Measurements from ENCODE around the gene DHRS3.
"Not testable (repeated sequence)": the region's sequence is repeated elsewhere in the genome, so short reads cannot be mapped to it uniquely, and the experiment has no call there.

DHRS3 gene, protein sequence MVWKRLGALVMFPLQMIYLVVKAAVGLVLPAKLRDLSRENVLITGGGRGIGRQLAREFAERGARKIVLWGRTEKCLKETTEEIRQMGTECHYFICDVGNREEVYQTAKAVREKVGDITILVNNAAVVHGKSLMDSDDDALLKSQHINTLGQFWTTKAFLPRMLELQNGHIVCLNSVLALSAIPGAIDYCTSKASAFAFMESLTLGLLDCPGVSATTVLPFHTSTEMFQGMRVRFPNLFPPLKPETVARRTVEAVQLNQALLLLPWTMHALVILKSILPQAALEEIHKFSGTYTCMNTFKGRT

DNA sequence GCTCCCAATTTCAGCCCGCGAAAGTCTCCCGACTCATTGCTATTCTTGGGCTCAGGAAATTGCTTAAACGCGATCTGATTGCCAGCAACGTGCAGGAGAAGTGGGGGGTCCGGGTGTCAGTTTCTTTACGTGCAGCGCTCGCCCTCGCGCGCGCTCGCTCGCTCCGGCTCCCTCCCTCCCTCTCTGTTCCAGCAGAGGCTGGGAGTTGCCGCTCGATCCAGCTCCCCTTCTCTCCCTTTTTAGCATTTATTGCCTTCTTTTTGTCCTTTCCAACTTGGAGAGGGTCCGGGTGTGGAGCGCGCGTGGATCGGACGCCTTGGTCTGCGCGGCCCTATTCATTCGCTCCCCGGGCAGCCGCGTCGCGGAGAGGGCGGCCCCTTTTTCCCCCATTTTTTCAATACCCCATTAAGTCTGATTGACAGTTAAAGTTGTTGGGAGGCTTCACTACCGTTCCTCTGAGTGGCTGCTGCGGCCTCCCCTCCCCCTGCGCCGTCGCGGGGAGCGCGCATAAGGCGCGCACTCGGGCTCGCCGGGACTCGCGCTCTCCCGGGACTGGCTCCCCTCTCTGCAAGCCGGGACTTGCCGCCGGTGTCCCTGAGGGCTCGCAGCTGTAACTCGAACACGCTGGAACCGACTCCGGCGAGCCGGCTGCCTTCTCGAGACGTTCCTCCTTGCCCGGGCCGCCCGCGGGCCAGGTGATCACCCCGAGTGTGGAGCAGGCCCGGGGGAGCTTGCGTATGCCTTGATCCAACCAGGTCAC is at the start of gene DHRS3:
DHRS3 (minus strand) TSS at position 310 of the 760 bp plus-strand sequence. CDS start 862 bp downstream, outside the sequence.
- peak; percentile 90 for DNase-seq

DNA sequence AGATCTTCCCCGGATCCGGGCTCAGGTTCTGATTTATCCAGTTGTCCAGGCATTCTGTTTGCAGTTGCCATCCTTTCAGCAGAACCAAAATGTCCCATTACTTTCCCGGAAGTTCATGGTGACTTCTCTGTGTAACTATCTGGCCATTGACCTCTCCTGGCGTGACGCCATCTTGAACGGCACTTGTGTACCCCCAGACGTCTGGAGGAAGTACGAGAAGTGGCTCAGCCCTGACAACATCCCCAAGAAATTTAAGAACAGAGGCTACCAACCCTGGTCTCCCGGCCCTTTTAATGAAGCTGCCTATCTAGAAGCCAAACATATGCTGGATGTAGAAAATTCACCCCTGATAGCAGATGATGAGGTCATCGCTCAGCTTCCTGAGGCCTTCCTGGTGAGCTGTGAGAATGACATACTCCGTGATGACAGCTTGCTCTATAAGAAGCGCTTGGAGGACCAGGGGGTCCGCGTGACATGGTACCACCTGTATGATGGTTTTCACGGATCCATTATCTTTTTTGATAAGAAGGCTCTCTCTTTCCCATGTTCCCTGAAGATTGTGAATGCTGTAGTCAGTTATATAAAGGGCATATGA is 48.2 kb upstream of the DHRS3 start:
- DNase-seq = no peak

DNA sequence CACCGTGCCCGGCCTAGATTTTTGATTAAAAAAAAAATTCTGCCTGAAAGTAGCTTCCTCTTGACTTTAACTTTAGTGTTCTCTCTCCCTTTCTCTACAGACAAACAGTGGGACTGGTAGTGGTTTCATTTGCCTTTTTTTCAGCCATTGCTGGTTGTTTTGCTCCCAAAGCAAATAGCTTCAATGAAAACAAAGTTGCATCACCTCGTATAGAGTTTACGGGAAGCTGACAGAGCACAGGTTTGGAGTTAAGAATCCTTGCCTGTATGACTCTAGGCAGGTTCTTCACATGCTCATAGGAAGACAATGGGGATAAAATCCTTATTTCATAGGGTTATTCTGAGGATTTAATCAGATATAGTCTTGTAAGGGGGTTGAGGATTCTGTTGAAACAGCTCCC is 47.5 kb upstream of the DHRS3 start:
- DNase-seq = no peak

DNA sequence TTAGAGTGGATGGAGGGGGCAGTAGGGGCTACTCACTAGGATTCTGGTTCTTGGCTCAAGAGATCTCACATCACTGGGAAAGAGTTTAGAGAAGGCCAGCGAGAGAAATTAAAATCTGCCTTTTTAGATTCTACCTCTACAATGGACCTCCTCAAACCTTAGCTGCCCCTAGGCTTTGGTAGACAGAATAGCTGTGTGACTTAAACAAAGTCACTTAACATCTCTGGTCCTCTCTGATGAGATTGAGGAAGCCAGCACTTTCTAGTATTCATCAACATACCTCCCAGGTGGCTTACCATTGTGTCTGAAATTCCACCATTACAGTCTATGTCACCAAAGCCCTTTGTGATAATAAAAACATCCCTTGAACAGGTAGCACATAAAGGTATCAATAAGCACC is 44.5 kb upstream of the DHRS3 start:
- DNase-seq = no peak

DNA sequence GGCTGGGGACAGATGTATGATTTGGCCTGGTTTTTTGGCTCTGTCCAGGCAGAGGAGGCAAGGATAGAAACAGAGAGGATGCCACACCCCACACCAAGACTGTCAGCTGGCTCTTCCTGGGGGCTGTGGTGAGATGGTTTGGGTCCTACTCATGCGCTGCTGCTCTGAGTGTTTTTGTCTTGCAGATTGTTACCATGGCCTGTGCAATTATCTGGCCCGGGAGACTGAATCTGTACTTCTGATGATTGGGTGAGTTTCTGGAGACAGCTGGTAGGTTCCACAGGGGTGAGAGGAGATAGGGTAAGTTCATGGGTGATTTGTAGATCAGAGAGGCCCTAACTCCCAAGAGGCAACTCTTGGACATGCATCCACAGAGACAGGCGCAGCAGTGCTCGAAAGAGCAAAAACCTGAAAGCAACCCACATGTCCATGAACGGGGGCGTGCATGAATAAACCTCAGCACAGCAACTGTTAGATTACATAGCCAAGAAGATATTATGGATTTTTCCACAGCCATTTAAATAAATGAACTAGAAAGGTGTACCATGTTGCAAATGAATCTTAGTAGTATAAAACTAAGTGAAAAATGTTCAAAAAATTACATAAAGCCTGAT is 43.7 kb upstream of the DHRS3 start:
- DNase-seq = no peak

DNA sequence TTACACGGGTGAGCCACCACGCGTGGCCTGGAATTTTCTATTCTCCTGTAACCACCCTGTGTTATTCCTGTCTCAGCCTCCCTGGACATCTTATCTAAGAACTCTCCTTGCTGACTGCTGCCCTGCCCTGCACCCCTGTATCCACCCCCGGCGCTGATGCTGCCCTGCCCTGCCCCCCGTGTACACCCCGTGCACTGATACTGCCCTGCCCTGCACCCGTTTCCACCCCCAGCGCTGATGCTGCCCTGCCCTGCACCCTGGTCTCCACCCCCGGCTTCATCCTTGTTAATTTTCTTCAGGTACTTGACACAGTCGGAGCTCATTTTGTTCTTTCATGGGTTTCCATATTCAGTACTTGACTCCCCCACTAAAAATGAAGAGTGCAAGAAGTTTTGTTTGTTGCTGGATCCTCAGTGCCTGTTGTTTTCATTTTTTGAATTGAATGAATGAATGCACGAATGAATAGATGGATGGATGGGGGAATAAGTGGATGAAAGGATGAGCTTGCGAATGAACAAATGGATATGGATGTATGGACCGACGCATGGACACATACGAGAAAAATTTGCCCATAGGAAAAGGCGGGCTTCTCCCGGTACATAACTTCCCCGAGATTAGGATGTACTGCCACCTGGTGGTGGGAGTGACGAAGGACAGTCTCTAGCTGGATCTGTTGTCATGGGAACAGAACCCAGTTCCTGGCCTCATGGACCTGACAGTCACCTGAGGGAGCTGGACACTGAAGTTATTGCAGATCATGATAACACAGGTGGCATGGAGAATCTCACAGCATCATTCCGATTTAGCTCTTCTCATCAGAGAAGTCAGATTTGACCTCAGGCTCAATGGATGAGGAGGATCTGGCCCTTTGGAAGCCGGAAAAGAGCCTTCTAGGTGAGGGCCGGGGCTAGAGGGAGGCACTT is 40.8 kb upstream of the DHRS3 start:
- DNase-seq = peak; percentile 82

DNA sequence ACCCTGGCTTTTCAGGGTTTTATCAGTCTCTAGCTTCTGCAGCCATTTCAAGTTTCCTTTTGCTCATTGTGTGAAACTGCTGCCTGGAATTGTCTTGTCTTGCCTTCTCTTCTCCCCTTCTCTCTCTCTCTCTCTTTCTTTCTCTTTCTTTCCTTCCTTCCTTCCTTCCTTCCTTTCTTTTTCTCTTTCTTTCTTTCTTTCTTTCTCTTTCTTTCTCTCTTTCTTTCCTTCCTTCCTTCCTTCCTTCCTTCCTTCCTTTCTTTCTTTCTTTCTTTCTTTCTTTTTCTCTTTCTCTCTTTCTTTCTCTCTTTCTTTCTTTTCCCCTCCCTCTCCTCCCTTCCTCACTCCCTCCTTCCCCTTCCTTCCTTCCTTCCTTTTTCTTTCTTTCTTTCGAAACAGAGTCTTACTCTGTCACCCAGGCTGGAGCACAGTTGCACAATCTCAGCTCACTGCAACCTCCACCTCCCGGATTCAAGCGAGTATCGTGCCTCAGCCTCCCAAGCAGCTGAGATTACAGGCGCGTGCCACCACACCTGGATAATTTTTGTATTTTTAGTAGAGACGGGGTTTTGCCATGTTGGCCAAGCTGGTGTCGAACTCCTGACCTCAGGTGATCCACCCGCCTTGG is 40.0 kb upstream of the DHRS3 start:
- DNase-seq = not testable (repeated sequence)

DNA sequence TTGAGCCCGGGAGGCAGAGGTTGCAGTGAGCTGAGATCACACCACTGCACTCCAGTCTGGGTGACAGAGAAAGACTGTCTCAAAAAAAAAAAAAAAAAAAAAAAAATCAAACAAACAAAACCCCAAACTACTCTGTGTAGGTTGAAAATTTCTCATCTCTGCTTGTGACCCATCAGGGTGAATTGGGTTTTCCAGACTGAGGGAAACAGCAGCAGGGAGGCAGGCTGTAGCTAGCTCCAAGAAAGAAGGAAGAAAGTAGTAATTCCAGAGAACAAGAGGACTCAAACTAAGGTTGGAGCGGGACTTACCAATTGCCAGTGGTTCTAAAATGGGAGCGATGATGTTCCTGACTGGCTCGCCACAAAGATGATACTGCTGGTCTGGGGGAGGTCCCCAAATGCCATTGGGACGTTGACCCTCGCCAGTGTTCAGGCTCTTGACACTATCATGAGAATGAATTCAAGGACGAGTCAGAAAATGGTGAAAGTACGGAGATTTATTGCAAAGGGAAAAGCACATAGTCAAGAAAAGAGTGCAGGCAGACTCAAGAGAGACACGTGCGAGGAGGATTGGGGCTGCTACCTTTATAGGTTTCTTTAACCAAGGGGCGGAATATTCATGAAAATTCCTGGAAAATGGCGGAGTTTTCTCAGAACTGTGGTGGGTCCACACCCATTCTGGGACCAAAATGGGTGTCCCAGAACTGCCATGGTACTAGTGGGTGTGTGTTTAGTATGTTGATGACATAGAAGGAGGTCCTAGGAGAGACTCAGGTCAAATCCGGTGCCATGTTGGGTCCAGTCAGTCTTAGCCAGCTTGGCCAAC is 39.3 kb upstream of the DHRS3 start:
- DNase-seq = no peak

DNA sequence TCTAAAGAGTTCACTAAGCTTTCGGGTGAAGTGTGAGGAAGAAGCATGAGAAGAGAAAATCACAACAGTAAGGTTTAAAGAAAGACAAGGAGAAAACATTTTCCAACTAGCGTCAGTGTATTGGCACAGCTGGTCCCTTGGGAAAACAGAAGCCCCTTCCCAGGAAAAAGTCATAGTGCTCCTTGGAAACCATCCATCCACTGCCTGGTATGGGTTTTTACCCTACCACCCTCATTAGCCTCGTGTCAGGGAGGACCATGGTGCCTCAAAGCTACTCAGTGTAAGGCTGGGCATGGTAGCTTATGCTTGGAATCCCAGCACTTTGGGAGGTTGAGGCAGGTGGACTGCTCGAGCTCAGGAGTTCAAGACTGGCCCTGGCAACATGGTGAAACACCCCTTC is 38.6 kb upstream of the DHRS3 start:
- no peak for DNase-seq

DNA sequence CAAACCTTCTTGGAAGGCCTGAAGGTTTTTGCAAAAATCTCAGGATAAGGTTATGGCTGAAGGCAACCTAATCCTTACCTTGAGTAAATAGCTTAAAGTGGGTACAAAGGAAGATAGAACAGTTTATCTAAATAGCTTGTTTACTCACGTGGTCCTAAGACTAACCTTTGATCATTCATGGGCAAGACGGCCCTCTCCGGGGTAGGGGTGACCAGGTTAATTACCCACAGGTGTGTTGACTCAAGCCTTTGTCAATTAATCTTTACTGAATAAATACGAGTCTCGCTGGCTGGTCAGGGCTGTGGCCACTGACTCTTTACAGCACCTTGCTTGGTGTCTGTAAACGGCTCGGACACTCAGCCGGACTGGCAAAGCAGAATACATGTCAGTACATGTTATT is 36.6 kb upstream of the DHRS3 start:
- no peak for DNase-seq

DNA sequence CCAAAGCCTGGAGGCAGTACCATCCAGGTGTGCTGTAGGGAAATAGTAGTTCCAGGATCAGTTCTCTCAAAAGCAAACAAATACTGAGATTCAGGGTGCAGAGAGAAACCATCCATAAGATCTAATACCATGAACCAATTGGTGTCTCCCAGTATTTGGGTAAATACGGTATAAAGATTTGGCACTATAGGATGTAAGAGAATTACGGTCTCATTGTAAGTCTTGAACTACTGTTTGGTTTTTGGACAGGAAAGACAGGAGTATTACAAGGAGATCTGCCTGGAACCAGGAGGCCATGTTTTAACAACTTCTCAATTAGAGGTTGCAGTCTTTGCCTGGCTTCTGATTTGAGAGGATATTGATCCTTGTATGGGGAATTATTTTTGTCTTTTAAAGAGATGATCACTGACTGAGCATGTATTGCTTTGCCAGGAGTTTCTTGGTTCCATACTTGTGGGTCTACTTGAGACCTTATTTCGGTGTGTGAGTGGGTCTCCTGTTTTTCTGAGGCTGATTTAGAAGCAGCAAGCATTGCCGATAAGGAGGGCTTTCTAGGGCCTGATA is 36.1 kb upstream of the DHRS3 start:
- no peak for DNase-seq

DNA sequence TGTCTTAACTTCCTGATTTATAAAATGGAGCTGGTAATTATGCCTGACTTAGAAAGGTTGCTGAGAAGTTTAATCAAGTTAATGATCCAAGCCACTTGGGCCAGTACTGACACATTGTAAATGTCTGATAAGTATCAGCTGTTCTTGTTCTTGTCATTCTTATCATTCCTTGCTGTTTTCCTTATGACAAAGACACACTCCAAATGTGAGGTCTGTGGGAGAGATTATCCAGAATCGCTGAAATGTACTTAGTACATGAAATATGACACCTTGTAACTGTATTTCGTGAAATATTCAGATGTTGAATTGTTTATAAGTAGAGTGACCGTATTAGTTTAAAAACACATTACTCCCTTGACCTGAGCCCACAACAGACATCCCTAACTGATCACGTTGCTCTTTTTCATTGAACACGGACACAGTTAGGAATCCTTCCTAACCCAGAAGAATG is 32.0 kb upstream of the DHRS3 start:
- DNase-seq = no peak

DNA sequence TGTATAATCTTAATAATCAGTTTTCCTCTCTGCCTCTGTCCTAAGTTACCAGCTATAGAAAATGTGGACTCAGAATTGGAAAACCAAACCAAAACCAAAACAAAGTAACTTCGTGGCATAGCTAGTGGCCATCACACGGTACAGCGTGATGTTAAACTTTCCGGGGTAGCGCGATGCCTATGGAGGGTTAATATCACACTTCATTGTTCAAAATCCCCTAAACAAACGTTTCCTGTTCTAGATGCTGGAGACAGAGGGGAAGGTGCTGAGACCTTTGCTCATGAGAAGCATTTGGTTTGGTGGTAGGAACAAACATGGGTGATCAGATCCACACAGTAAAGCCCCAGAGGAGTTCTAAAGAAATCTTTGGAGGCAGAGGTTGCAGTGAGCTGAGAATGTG is 30.7 kb upstream of the DHRS3 start:
- DNase-seq = no peak

DNA sequence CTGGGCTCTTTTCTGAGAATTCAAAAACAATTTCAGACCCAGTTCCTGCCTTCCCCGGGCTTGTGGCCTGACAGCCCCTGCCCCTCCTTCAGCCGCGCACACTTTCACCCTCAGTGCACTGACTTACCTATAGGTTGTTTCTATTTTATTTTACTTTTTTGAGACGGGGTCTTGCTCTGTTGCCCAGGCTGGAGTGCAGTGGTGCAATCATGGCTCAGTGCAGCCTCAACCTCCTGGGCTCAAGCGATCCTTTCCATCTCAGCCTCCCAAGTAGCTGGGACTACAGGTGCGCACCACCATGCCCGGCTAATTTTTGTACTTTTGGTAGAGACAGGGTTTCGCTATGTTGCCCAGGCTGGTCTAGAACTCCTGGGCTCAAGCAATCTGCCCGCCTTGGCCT is 27.4 kb upstream of the DHRS3 start:
- not testable (repeated sequence) for DNase-seq

DNA sequence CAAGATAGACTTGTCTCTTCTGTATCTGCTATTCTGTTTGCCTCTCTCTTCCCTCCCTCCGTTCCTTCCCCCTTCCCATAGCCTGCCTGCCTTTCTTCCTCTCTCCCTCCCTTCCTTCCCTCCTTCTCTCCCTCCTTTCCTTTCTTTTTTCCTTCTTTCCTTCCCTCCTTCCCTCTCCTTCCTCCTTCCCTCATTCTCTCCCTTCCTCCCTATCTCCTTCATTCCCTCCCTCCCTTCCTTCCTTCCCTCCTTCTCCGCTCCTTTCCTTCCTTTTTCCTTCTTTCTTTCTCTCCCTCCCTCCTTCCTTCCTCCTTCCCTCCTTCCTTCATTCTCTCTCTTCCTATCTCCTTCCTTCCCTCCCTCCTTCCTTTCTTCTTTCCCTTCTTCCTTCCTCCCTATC is 26.8 kb upstream of the DHRS3 start:
- no peak for DNase-seq

DNA sequence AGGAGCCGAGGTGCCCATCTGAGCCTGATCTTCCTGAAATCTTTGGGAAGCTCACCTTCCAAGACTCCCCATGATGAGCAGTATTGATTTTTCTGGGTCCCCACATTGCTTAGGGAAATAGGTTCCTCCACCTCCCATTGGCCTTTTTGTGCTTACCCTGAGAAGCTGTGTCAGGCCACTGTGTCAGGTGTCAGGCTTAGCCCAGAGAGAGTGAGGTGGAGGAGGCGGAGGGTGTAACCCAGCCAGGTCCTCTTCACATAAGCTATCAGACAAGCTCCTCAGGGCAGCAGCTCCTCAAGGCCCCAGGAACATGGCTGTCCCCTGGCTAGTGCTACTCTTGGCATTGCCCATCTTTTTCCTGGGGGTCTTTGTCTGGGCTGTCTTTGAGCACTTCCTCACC is 26.2 kb upstream of the DHRS3 start:
- no peak for DNase-seq

DNA sequence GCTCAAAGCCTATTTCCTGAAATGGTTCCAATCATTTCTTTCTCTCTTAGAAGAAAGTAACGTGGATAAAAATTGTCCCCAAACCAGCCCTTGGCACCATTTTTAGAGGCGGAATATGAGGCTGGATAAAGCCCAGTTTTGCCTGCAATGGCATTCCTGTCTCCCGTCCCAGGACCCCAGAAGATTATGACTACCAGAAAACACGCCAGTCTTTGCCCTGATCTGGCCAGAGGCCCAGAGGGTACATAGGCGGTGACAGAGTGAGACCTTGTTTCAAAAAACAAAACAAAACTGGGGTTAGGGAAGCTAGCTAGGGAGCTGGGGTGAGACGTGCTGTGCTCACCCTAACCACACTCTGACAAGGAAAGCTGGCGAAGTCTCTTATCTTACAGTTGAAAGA is 25.8 kb upstream of the DHRS3 start, which contains the start of gene AADACL4:
AADACL4 (plus strand) TSS at position 301 of the 400 bp plus-strand sequence. CDS start 462 bp downstream, outside the sequence.
- DNase-seq = no peak

DNA sequence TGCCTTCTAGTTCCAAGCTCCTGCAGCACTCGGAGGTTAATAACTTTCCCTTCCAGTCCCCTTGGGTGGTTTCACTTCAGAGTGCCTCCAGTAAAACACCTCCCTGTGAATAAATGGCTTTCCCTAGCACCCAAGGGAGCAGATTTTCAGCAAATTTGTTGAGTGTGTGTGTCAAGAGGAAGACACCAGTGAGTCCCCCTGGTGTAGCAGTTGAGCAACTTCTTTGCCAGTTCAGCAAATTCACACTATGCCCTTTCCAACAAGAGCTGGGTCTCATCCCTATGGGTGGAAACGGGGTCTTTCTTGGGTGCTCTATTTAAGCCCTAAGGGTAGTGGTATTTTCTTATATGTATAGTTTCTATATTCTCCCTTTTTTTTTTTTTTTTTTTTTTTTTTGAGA is 25.1 kb upstream of the DHRS3 start:
- no peak for DNase-seq

DNA sequence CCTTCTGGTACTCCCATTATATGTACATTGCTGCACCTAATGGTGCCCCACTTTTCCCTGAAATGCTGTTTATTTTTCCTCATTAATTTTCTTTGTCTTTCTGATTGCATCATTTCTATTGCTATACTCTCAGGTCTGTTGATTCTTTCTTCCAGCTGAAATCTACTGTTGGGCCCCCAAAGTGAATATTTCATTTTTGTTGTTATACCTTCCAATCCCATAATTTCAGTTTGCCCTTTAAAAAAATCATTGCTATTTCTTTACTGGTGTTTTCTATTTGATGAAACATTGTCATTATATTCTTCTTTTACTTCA is 22.9 kb upstream of the DHRS3 start:
- DNase-seq = no peak

DNA sequence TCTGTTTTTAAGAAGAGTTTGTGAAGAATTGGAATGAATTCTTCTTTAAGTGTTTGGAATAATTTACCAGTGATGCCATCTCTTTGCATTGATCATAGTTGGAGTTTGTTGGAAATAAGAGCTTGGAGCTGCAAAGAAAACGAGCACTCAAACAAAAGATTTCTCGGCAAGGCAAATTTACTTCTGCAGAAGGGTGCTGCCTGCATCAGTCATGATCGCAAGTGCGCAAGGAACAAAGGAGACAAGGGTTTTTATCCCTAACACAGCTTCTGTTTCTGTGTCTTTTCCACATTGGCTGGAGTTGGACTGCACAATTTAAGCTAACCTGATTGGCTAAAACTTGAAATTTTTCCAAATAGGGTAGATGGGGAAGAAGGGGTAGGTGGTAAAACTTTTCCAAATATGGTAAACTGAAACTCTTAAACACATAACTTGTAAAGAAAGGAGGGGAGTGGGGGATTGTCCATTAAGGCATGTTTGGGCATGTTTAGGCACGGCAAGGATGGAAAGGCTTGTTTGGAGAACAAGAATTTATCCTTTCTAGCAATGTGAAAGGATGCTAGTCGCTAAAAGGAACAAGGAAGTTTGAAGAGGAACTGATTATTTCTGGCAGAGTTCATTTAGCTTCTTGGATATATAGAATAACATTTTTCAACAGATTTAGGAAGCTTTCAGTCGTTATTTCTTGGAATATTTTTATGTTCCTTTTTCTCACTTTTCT is 22.4 kb upstream of the DHRS3 start:
- DNase-seq = no peak
